K562 (cell line): ENCODE data around the gene ROBO1. TPM values are rescaled to one million over a fixed set of nuclear protein-coding genes. Genes with fewer than 3 reads are reported as not detected.

Experiments
- ATAC-seq: fragments of 200-7000 bp; cut with Tn5 transposase; 3 replicates; pipeline ENCODE4 v1.9.1; 2020; ENCODE audit warnings: moderate library complexity
- BruUV-seq: library from RNA; stranded (reverse); fragments of 400-500 nt; replicated peaks from 2 replicates; lab custom pipeline; 2021; lab: Mats Ljungman, UMichigan
- CTCF ChIA-PET: fragments of 300-600 bp; formaldehyde crosslinking; extraction: SDS; loops from one replicate; lab custom pipeline; 2021; ENCODE audit warnings: low intra/inter-chr PET ratio; lab: Yijun Ruan, JAX
- POLR2A ChIA-PET: fragments of 300-600, 350-650 bp; sonication (Branson Sonifier 250); formaldehyde crosslinking; extraction: SDS; loops from one replicate; lab custom pipeline; 2021; ENCODE audit warnings: antibody characterized with exemption, inconsistent platforms; lab: Yijun Ruan, JAX
- DNase-seq, 4 experiments: peaks; one replicate each; pipeline versions ENCODE4 v3.0.0 to v3.0.0-alpha.2; 2011 to 2018; ENCODE audit warnings: low spot score in 3 of 4, mixed read lengths in 3 of 4; ENCODE audit errors: extremely low read depth in 1 of 4
- FAIRE-seq: peaks from 2 replicates; lab custom pipeline; 2011; peaks lifted over from hg19 to GRCh38; lab: Jason Lieb, UNC
- H2AFZ ChIP-seq: 2 replicates; pipeline ENCODE4 v1.6.0; 2011; ENCODE audit warnings: low read depth, low read length, control low read depth, inconsistent platforms
- H3K27ac ChIP-seq: fragments of 200-600 bp; 3 replicates; pipeline ENCODE4 v1.8.0; 2011; ENCODE audit warnings: low read depth, mild to moderate bottlenecking, control low read depth, inconsistent platforms, low read length, moderate library complexity, mixed read lengths; ENCODE audit errors: extremely low read depth
- H3K27me3 ChIP-seq, 2 experiments: fragments of 300-600 bp in 1 of 2; 2 replicates in 1 of 2; 3 replicates in 1 of 2; pipeline versions ENCODE4 v1.6.0 to v1.8.0; 2011; ENCODE audit warnings: inconsistent platforms in 2 of 2, low read length in 2 of 2, mild to moderate bottlenecking in 1 of 2, mixed read lengths in 1 of 2, moderate library complexity in 1 of 2; ENCODE audit not compliant: control insufficient read depth in 2 of 2, insufficient read depth in 2 of 2
- H3K36me3 ChIP-seq: fragments of 300-600 bp; 3 replicates; pipeline ENCODE4 v1.8.0; 2011; ENCODE audit warnings: mild to moderate bottlenecking, low read length, inconsistent platforms; ENCODE audit not compliant: control insufficient read depth, insufficient read depth
- H3K4me1 ChIP-seq, 2 experiments: fragments of 200-600 bp in 1 of 2; replicated peaks in 1 of 2; 2 replicates in 1 of 2; 3 replicates in 1 of 2; pipeline versions ENCODE4 v1.5.1 to v1.8.0; 2011; ENCODE audit warnings: inconsistent platforms in 2 of 2, low read length in 2 of 2, mild to moderate bottlenecking in 1 of 2, mixed read lengths in 1 of 2, moderate library complexity in 1 of 2; ENCODE audit not compliant: control insufficient read depth in 2 of 2, insufficient read depth in 2 of 2
- H3K4me2 ChIP-seq: 2 replicates; pipeline ENCODE4 v1.6.1; 2011; ENCODE audit warnings: low read length, control low read depth, inconsistent platforms, mixed read lengths; ENCODE audit not compliant: insufficient read depth
- H3K4me3 ChIP-seq: fragments of 200-600 bp; sonication (generic), shearing (Covaris generic); 2 replicates; pipeline ENCODE4 v1.5.1; 2016; ENCODE audit warnings: control low read depth, inconsistent platforms
- H3K79me2 ChIP-seq: fragments of 200-600 bp; 3 replicates; pipeline ENCODE4 v1.8.0; 2011; ENCODE audit warnings: low read length, inconsistent platforms; ENCODE audit not compliant: control insufficient read depth, insufficient read depth
- H3K9ac ChIP-seq, 2 experiments: 2 replicates each; pipeline versions ENCODE4 v1.6.0 to v1.6.1; 2011; ENCODE audit warnings: low read depth in 2 of 2, low read length in 2 of 2, control low read depth in 1 of 2, inconsistent platforms in 1 of 2, mild to moderate bottlenecking in 1 of 2, mixed read lengths in 1 of 2; ENCODE audit not compliant: insufficient read depth in 1 of 2
- H3K9me1 ChIP-seq: one replicate; pipeline ENCODE4 v1.6.0; 2011; ENCODE audit warnings: inconsistent platforms, mild to moderate bottlenecking, low read length, moderate library complexity; ENCODE audit not compliant: control insufficient read depth, insufficient read depth
- H3K9me3 ChIP-seq: replicated peaks from 2 replicates; pipeline ENCODE4 v1.5.1; 2011; ENCODE audit warnings: low read depth, low read length, inconsistent platforms; ENCODE audit not compliant: control insufficient read depth, insufficient read depth
- H4K20me1 ChIP-seq: replicated peaks from 2 replicates; pipeline ENCODE4 v1.6.1; 2011; ENCODE audit warnings: low read length, inconsistent platforms, mixed read lengths; ENCODE audit not compliant: control insufficient read depth, insufficient read depth
- CBX3 ChIP-seq, 2 experiments: IDR thresholded peaks; 1 replicate in 1 of 2; 2 replicates in 1 of 2; pipeline ENCODE4 v1.6.1; 2012; ENCODE audit warnings: inconsistent platforms in 2 of 2, low read length in 2 of 2, borderline replicate concordance in 1 of 2, control low read depth in 1 of 2
- CHCHD3 ChIP-seq: fragments of 250-450 bp; sonication (Bioruptor Pico); IDR thresholded peaks from 2 replicates; pipeline ENCODE4 v2.1.2; 2022; ENCODE audit warnings: mild to moderate bottlenecking
- HEY1 ChIP-seq: fragments of 250-450 bp; sonication (Bioruptor Pico); IDR thresholded peaks from 2 replicates; pipeline ENCODE4 v1.5.0; 2020; ENCODE audit warnings: mild to moderate bottlenecking, moderate library complexity, borderline replicate concordance
- LARP7 ChIP-seq: fragments of 450-650 bp; IDR thresholded peaks from 2 replicates; pipeline ENCODE4 v1.6.1; 2016
- MCM2 ChIP-seq: fragments of 450-650 bp; IDR thresholded peaks from 2 replicates; pipeline ENCODE4 v1.6.1; 2017; ENCODE audit warnings: low read depth, mild to moderate bottlenecking
- PML ChIP-seq: IDR thresholded peaks from 2 replicates; pipeline ENCODE4 v1.6.1; 2012; ENCODE audit warnings: low read length, inconsistent platforms
- RHOXF2B ChIP-seq: fragments of 250-450 bp; sonication (Bioruptor Pico); conservative IDR thresholded peaks from 2 replicates; pipeline ENCODE4 v1.5.1; 2021
- U2AF1 ChIP-seq: fragments of 200-400 bp; formaldehyde crosslinking; optimal IDR thresholded peaks from 2 replicates; pipeline ENCODE3; 2017; ENCODE audit warnings: mild to moderate bottlenecking, low read depth, low read length, moderate library complexity
- ZNF354B ChIP-seq: fragments of 250-450 bp; sonication (Bioruptor Pico); IDR thresholded peaks from 2 replicates; pipeline ENCODE4 v1.4.0; 2020
- ZNF77 ChIP-seq: fragments of 250-450 bp; sonication (Bioruptor Pico); IDR thresholded peaks from 2 replicates; pipeline ENCODE4 v1.5.0; 2020
- WGBS: fragments of 100-300 bp; shearing (Covaris generic); methylation state at CpG from one replicate; pipeline ENCODE4 v1.1.6; 2016; ENCODE audit warnings: low coverage, mixed read lengths; ENCODE audit not compliant: insufficient coverage; ENCODE audit errors: missing lambda C conversion rate; 5-methylcytosine and 5-hydroxymethylcytosine counted together
- in situ Hi-C: fragments of 300-500 bp; cut with MboI; formaldehyde crosslinking; loops from 4 replicates; pipeline ENCODE4 v1.15.0; 2018; ENCODE audit warnings: inconsistent platforms, mixed read lengths
- intact Hi-C: fragments of 100-400 bp; cut with micrococcal nuclease; formaldehyde crosslinking; loops from 2 replicates; pipeline ENCODE4 v1.14.2; 2022
- polyA plus RNA-seq, 8 experiments: library from polyadenylated mRNA; depleted of rRNA in 4 of 8; stranded (reverse) in 5 of 8; unstranded in 3 of 8; fragments of >200 nt; fragmentation: Nextera tagmentation in 2 of 8; fragmentation: Illumina TruSeq in 1 of 8; extraction: Ambion mirVana in 2 of 8; extraction: Trizol in 1 of 8; gene quantifications; 2 replicates each; pipeline versions ENCODE4 v1.2.1 to v1.2.3, GENCODE V29; 2011 to 2014; ENCODE audit warnings: inconsistent platforms in 1 of 8, missing spikeins in 1 of 8
- total RNA-seq, 7 experiments: library from RNA; depleted of rRNA in 6 of 7; stranded (reverse); fragments of >200 nt in 6 of 7; fragmentation: Illumina TruSeq in 2 of 7; extraction: Trizol in 2 of 7; gene quantifications; 2 replicates each; pipeline versions ENCODE4 v1.2.1 to v1.2.3, GENCODE V29; 2011 to 2021; ENCODE audit warnings: low replicate concordance in 1 of 7
- TF ChIP-seq, protein P1 (sequence below): fragments of 450-650 bp; formaldehyde crosslinking; IDR thresholded peaks from 2 replicates; pipeline ENCODE4 v1.4.0; 2020; ENCODE audit warnings: mild to moderate bottlenecking, moderate library complexity
- TF ChIP-seq, protein P2 (sequence below): sonication (generic); formaldehyde crosslinking; IDR thresholded peaks from 2 replicates; pipeline ENCODE4 v1.8.0; 2022; ENCODE audit warnings: missing genetic modification reagents, mild to moderate bottlenecking, borderline replicate concordance

The ROBO1 gene
- total and polyA plus RNA-seq, 9 of the 15 experiments (the other 6 are each of a cell fraction or from before 2014, with no cell fraction given) = 0.01 to 0.53 (median 0.17) TPM; not detected in 5

DNA sequence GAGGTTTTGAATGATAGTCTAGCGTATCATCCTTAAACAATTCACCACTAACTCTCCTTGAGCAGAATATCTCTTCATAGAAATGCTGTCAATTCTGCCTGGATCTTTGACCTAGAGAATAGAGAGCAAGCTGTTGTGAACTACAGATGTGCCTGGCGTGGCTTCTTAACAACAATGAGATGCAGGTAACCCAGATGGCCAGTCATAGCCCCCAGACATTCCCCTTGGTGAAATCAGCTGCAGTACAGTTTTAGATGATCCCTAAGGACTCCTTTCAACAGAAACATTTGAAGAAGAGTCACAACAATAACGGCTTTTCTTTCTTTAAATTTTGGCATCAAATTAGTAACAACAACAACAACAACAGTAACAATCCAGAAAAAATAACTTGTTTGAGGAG lies 1041.3 kb downstream of the ROBO1 start:
- H3K9me3 ChIP-seq = no peaks in the 10 kb centered on the region
- H2AFZ ChIP-seq = no peak overlapping the region
- no peaks in the 10 kb centered on the region for H3K36me3 ChIP-seq
- H4K20me1 ChIP-seq = no peaks in the 10 kb centered on the region
- 3% methylated on average over 3 of the region's 3 CpGs for WGBS
- H3K79me2 ChIP-seq = no peaks in the 10 kb centered on the region
- H3K9me1 ChIP-seq = no peaks in the 10 kb centered on the region
- intact Hi-C loops = no loop called here
- TF ChIP-seq, protein P1, sequence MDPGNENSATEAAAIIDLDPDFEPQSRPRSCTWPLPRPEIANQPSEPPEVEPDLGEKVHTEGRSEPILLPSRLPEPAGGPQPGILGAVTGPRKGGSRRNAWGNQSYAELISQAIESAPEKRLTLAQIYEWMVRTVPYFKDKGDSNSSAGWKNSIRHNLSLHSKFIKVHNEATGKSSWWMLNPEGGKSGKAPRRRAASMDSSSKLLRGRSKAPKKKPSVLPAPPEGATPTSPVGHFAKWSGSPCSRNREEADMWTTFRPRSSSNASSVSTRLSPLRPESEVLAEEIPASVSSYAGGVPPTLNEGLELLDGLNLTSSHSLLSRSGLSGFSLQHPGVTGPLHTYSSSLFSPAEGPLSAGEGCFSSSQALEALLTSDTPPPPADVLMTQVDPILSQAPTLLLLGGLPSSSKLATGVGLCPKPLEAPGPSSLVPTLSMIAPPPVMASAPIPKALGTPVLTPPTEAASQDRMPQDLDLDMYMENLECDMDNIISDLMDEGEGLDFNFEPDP (CRISPR knock-in tag) = no peak
- TF ChIP-seq ZNF77 (CRISPR knock-in tag) = no peak
- no peak for TF ChIP-seq PML
- TF ChIP-seq MCM2 = no peak
- TF ChIP-seq, protein P2, sequence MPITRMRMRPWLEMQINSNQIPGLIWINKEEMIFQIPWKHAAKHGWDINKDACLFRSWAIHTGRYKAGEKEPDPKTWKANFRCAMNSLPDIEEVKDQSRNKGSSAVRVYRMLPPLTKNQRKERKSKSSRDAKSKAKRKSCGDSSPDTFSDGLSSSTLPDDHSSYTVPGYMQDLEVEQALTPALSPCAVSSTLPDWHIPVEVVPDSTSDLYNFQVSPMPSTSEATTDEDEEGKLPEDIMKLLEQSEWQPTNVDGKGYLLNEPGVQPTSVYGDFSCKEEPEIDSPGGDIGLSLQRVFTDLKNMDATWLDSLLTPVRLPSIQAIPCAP (CRISPR knock-in tag) = no peak
- TF ChIP-seq CBX3 (IDR thresholded peaks at IDR 0.05; ENCODE audit: borderline replicate concordance in 1 of 2, low read length in 2 of 2) = no peak
- TF ChIP-seq CHCHD3 (CRISPR knock-in tag) = no peak
- TF ChIP-seq LARP7 = no peak
- TF ChIP-seq RHOXF2B (CRISPR knock-in tag) = no peak
- TF ChIP-seq U2AF1 = no peak
- no peak for TF ChIP-seq HEY1
- no peak for TF ChIP-seq ZNF354B (CRISPR knock-in tag)
- TF ChIP-seq, all 486 proteins: peak for 0
- CTCF ChIA-PET = no interaction called here
- H3K4me3 ChIP-seq = no peak overlapping the region
- FAIRE-seq (no peak), DNase-seq (no peak), ATAC-seq (no peak)
- no peak overlapping the region for H3K27ac ChIP-seq
- in situ Hi-C loops = no loop called here
- POLR2A ChIA-PET = no interaction called here
- H3K4me1 ChIP-seq = no peaks in the 10 kb centered on the region
- no peak overlapping the region for H3K4me2 ChIP-seq
- H3K27me3 ChIP-seq = no peaks in the 10 kb centered on the region
- no TSS peak for BruUV-seq
- no peak overlapping the region for H3K9ac ChIP-seq
